ENCODE data around the gene SP3. TPM values are rescaled to one million over a fixed set of nuclear protein-coding genes. Genes with fewer than 3 reads are reported as not detected.

The SP3 gene
- total RNA-seq, 2 experiments from 2014 or later = 115 to 150 TPM

DNA sequence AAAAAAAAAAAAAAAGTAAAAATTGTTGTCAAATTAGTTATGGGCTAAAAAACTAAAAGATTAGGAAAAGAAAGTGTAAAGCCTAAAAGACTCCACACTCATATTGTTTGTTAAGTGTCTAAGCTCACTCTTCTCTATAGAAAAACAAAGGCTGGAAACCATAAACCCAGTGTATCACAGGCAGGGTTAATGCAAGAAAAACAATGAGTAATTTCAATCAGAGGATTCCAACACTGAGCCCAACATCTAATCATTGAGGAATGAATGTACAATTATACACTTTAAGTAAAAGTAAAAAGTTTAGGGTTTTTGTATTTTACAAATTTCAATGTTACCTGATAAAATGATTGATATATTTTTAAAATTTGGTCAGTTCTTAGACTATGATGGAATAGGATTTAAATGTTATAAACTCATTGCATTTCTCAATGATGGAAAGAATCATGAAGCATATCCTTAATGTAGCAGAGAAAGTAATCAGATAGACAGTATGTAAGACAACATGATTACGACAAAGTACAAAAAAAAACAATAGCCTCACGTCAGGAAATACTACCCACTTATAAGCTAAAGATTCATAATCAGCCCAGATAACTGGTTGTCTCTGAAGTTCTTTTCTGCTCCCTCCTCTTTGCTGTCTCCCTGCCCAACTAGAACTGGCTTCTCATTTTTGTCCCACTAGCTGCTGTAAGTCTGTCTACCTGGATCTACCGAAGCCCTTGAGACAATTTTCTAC, 44.5 kb upstream of the SP3 start:
- intact Hi-C loops (cut with micrococcal nuclease; ENCODE audit: unreplicated experiment) = no loop called here
- no peaks in the 10 kb centered on the region for H3K79me2 ChIP-seq (ENCODE audit: insufficient read depth, low read depth, low read length)
- no peaks in the 10 kb centered on the region for H3K36me3 ChIP-seq (ENCODE audit: insufficient read depth, low read length)
- H3K9me3 ChIP-seq (ENCODE audit: low read length) = no peaks in the 10 kb centered on the region
- ChIA-PET CTCF (ENCODE audit: unreplicated experiment) (no interaction called here), POLR2A (interaction anchor here (0.7 to 1.0 kb wide), 2 partner anchors 21 to 486 kb away, joined by 3 to 8 read pairs; no protein-coding TSS in a partner anchor)
- H3K4me3 ChIP-seq (ENCODE audit: low read depth, low read length, poor library complexity, severe bottlenecking) = no peak overlapping the region
- no peak overlapping the region for H3K27ac ChIP-seq (ENCODE audit: low read depth, low read length, poor library complexity, severe bottlenecking)
- DNase-seq (ENCODE audit: low spot score) = no peak
- no peak overlapping the region for H2AFZ ChIP-seq (ENCODE audit: low read length)
- H3K4me2 ChIP-seq (ENCODE audit: low read length) = no peak overlapping the region
- BruUV-seq (replicated peaks) = no TSS peak
- no peaks in the 10 kb centered on the region for H3K9me2 ChIP-seq (ENCODE audit: insufficient read depth, low read length)
- H3K4me1 ChIP-seq (ENCODE audit: insufficient read depth, low read length, poor library complexity, severe bottlenecking) = no peaks in the 10 kb centered on the region
- no peaks in the 10 kb centered on the region for H4K20me1 ChIP-seq (ENCODE audit: insufficient read depth, low read length)
- TF ChIP-seq, protein P1, sequence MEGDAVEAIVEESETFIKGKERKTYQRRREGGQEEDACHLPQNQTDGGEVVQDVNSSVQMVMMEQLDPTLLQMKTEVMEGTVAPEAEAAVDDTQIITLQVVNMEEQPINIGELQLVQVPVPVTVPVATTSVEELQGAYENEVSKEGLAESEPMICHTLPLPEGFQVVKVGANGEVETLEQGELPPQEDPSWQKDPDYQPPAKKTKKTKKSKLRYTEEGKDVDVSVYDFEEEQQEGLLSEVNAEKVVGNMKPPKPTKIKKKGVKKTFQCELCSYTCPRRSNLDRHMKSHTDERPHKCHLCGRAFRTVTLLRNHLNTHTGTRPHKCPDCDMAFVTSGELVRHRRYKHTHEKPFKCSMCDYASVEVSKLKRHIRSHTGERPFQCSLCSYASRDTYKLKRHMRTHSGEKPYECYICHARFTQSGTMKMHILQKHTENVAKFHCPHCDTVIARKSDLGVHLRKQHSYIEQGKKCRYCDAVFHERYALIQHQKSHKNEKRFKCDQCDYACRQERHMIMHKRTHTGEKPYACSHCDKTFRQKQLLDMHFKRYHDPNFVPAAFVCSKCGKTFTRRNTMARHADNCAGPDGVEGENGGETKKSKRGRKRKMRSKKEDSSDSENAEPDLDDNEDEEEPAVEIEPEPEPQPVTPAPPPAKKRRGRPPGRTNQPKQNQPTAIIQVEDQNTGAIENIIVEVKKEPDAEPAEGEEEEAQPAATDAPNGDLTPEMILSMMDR (conservative IDR thresholded peaks at IDR 0.05; ENCODE audit: low read length) = no peak
- no peak for TF ChIP-seq EZH2phosphoT487 (IDR thresholded peaks at IDR 0.05; ENCODE audit: borderline replicate concordance, low read depth, low read length)

DNA sequence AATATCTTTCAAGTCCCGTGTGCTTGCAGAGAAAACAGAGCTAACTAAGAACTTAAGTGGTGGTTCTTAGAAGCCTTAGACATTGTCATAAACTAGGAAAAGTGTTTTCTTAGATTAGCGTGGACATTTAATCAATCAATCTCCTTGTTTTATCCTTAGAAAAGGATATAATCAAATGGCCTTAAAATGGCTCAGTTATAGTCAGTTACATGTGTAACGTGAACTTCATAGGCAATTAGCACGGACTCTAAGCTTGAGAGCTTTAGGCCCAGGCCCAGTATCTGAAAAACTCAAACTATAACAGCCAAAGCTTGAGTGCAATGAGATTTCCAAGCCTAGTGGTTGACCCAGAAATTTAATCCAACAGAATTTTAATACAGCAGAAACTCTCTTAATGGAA, 43.5 kb upstream of the SP3 start:
- ChIA-PET POLR2A (interaction anchor here (0.7 to 1.0 kb wide), 2 partner anchors 20 to 279 kb away, joined by 3 to 8 read pairs; no protein-coding TSS in a partner anchor), CTCF (ENCODE audit: unreplicated experiment) (interaction anchor here (0.6 kb wide), 1 partner anchor 253 kb away, joined by 4 read pairs; no protein-coding TSS in a partner anchor)
- H3K36me3 ChIP-seq (ENCODE audit: insufficient read depth, low read length) = no peaks in the 10 kb centered on the region
- no peak for DNase-seq (ENCODE audit: low spot score)
- H3K4me2 ChIP-seq (ENCODE audit: low read length) = no peak overlapping the region
- H3K27ac ChIP-seq (ENCODE audit: low read depth, low read length, poor library complexity, severe bottlenecking) = no peak overlapping the region
- H3K9me3 ChIP-seq (ENCODE audit: low read length) = no peaks in the 10 kb centered on the region
- H2AFZ ChIP-seq (ENCODE audit: low read length) = no peak overlapping the region
- intact Hi-C loops (cut with micrococcal nuclease; ENCODE audit: unreplicated experiment) = no loop called here
- H3K79me2 ChIP-seq (ENCODE audit: insufficient read depth, low read depth, low read length) = no peaks in the 10 kb centered on the region
- no peak for TF ChIP-seq EZH2phosphoT487 (IDR thresholded peaks at IDR 0.05; ENCODE audit: borderline replicate concordance, low read depth, low read length)
- TF ChIP-seq, protein P1 (conservative IDR thresholded peaks at IDR 0.05; ENCODE audit: low read length) = no peak
- no peaks in the 10 kb centered on the region for H4K20me1 ChIP-seq (ENCODE audit: insufficient read depth, low read length)
- H3K4me1 ChIP-seq (ENCODE audit: insufficient read depth, low read length, poor library complexity, severe bottlenecking) = no peaks in the 10 kb centered on the region
- H3K9me2 ChIP-seq (ENCODE audit: insufficient read depth, low read length) = no peaks in the 10 kb centered on the region
- H3K4me3 ChIP-seq (ENCODE audit: low read depth, low read length, poor library complexity, severe bottlenecking) = no peak overlapping the region
- BruUV-seq (replicated peaks) = no TSS peak

DNA sequence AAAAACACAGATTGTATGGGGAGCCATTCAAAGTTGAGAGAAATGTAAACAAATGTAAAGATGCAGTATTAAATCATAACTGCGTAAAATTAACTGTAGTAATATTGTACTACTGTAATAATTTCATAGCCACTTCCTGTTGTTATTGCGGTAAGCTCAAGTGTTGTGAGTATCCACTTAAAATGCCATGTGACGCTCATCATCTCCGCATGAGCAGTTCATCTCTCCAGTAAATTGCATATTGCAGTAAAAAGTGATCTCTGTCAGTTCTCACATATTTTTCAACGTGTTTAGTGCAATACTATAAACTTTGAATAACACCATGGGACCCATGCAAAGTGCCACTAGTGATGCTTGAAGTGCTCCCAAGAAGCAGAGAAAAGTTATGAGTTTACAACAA, 41.8 kb upstream of the SP3 start:
- Histone ChIP-seq H3K79me2 (ENCODE audit: insufficient read depth, low read depth, low read length) (no peaks in the 10 kb centered on the region), H2AFZ (ENCODE audit: low read length) (no peak overlapping the region), H3K9me3 (ENCODE audit: low read length) (no peaks in the 10 kb centered on the region), H3K4me1 (ENCODE audit: insufficient read depth, low read length, poor library complexity, severe bottlenecking) (no peaks in the 10 kb centered on the region), H3K36me3 (ENCODE audit: insufficient read depth, low read length) (no peaks in the 10 kb centered on the region), H4K20me1 (ENCODE audit: insufficient read depth, low read length) (no peaks in the 10 kb centered on the region), H3K27ac (ENCODE audit: low read depth, low read length, poor library complexity, severe bottlenecking) (no peak overlapping the region), H3K9me2 (ENCODE audit: insufficient read depth, low read length) (no peaks in the 10 kb centered on the region), H3K4me2 (ENCODE audit: low read length) (no peak overlapping the region), H3K4me3 (ENCODE audit: low read depth, low read length, poor library complexity, severe bottlenecking) (no peak overlapping the region)
- ChIA-PET POLR2A (interaction anchor here (0.6 kb wide), 1 partner anchor 58 kb away, joined by 3 read pairs; no protein-coding TSS in a partner anchor), CTCF (ENCODE audit: unreplicated experiment) (no interaction called here)
- DNase-seq (ENCODE audit: low spot score) = no peak
- BruUV-seq (replicated peaks) = no TSS peak
- intact Hi-C loops (cut with micrococcal nuclease; ENCODE audit: unreplicated experiment) = no loop called here
- no peak for TF ChIP-seq EZH2phosphoT487 (IDR thresholded peaks at IDR 0.05; ENCODE audit: borderline replicate concordance, low read depth, low read length)
- TF ChIP-seq, protein P1 (conservative IDR thresholded peaks at IDR 0.05; ENCODE audit: low read length) = no peak
